Esophagus squamous epithelium (tissue), 4 donors: Measurements from ENCODE around the gene RBFOX2.

Source experiments
- CTCF ChIP-seq, 6 experiments: fragments of 450-650 bp in 4 of 6; fragments of 200-600 bp in 2 of 6; sonication (generic) in 2 of 6; IDR thresholded peaks; one replicate each; pipeline ENCODE4 v1.5.1; 2016 to 2019; ENCODE audit warnings: antibody characterized with exemption in 6 of 6, mild to moderate bottlenecking in 4 of 6, moderate library complexity in 4 of 6
- POLR2A ChIP-seq, 4 donors: fragments of 450-650 bp; IDR thresholded peaks; one replicate each; pipeline ENCODE4 v1.6.1; 2017; ENCODE audit warnings: antibody characterized with exemption in 4 of 4, mild to moderate bottlenecking in 4 of 4, moderate library complexity in 3 of 4

GRCh38 chr22:35921777-35922176, 106.8 kb downstream of the RBFOX2 start:
- TF ChIP-seq CTCF (IDR thresholded peaks at IDR 0.05) (peak in 5 of 6 experiments; percentile 38 to 68 (median 50)), POLR2A (IDR thresholded peaks at IDR 0.05) (no peak)
